Measurements from ENCODE around the gene PSORS1C2. TPM values are rescaled to one million over a fixed set of nuclear protein-coding genes. Genes with fewer than 3 reads are reported as not detected.

PSORS1C2 gene
- total and polyA plus RNA-seq, 4 donors: not detected

DNA sequence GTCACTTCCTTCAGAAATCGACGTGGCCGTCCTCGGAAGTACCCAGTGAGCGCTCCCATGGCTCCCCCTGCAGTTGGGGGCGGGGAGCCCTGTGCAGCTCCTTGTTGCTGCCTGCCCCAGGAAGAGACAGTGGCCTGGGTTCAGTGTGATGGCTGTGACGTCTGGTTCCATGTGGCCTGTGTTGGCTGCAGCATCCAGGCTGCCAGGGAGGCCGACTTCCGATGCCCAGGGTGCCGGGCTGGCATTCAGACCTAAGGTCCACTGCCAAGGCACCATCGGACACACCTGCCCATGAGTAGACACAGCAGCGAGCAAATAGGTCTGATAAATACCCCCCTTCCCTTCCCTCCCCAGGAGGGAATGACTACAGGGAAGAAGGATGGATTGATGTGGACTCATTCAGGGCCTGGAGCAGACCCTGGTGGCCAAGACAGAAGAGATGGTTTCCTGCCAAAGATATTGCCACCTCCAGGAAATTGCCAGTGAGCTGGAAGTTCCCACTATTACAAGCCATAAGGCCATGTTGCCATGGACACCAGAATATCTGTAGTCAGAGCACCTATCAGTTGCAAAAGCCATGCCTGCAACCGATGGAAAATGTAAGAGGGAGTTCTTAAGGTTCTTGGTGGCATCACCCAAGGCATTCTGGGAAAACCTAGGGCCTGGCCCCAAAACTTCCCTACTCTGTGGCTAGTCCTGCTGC lies 23.7 kb upstream of the PSORS1C2 start:
- Histone ChIP-seq H3K9ac (ENCODE audit: low read depth in 1 of 2, low read length in 2 of 2) (no peak overlapping the region), H3K4me3 (ENCODE audit: low read depth in 1 of 3, low read length in 3 of 3) (no peak overlapping the region), H3K27ac (ENCODE audit: low read depth in 1 of 2, low read length in 2 of 2) (no peak overlapping the region), H3K36me3 (ENCODE audit: control insufficient read depth in 4 of 4, insufficient read depth in 3 of 4, low read depth in 1 of 4, low read length in 3 of 4) (no peaks in the 10 kb centered on the region), H3K4me1 (ENCODE audit: control insufficient read depth in 4 of 4, insufficient read depth in 4 of 4, low read length in 3 of 4) (peaks cover 3 to 11% (median 8%) of the 10 kb centered on the region in 4 donors), H3K9me3 (ENCODE audit: control insufficient read depth in 4 of 4, low read length in 3 of 4) (no peaks in the 10 kb centered on the region), H3K27me3 (ENCODE audit: control insufficient read depth in 4 of 4, insufficient read depth in 4 of 4, low read length in 3 of 4) (no peaks in the 10 kb centered on the region)
- DNase-seq (ENCODE audit: low spot score): no peak
- WGBS: 90% methylated on average over 13 of the region's 13 CpGs
- TF ChIP-seq FOXA2 (IDR thresholded peaks at IDR 0.05) (no peak), HNF4A (conservative IDR thresholded peaks at IDR 0.05) (no peak), SP1 (IDR thresholded peaks at IDR 0.05) (no peak), RXRA (IDR thresholded peaks at IDR 0.05) (no peak), RAD21 (IDR thresholded peaks at IDR 0.05) (no peak), EGR1 (IDR thresholded peaks at IDR 0.05; ENCODE audit: low read depth in 2 of 2) (no peak), YY1 (IDR thresholded peaks at IDR 0.05) (no peak), FOXA1 (IDR thresholded peaks at IDR 0.05) (no peak), GABPA (IDR thresholded peaks at IDR 0.05 in 1 of 2, conservative IDR thresholded peaks at IDR 0.05 in 1 of 2) (no peak), JUND (IDR thresholded peaks at IDR 0.05) (no peak)
- TF ChIP-seq, protein P1, sequence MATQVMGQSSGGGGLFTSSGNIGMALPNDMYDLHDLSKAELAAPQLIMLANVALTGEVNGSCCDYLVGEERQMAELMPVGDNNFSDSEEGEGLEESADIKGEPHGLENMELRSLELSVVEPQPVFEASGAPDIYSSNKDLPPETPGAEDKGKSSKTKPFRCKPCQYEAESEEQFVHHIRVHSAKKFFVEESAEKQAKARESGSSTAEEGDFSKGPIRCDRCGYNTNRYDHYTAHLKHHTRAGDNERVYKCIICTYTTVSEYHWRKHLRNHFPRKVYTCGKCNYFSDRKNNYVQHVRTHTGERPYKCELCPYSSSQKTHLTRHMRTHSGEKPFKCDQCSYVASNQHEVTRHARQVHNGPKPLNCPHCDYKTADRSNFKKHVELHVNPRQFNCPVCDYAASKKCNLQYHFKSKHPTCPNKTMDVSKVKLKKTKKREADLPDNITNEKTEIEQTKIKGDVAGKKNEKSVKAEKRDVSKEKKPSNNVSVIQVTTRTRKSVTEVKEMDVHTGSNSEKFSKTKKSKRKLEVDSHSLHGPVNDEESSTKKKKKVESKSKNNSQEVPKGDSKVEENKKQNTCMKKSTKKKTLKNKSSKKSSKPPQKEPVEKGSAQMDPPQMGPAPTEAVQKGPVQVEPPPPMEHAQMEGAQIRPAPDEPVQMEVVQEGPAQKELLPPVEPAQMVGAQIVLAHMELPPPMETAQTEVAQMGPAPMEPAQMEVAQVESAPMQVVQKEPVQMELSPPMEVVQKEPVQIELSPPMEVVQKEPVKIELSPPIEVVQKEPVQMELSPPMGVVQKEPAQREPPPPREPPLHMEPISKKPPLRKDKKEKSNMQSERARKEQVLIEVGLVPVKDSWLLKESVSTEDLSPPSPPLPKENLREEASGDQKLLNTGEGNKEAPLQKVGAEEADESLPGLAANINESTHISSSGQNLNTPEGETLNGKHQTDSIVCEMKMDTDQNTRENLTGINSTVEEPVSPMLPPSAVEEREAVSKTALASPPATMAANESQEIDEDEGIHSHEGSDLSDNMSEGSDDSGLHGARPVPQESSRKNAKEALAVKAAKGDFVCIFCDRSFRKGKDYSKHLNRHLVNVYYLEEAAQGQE (IDR thresholded peaks at IDR 0.05): no peak
- TF ChIP-seq, protein P2, sequence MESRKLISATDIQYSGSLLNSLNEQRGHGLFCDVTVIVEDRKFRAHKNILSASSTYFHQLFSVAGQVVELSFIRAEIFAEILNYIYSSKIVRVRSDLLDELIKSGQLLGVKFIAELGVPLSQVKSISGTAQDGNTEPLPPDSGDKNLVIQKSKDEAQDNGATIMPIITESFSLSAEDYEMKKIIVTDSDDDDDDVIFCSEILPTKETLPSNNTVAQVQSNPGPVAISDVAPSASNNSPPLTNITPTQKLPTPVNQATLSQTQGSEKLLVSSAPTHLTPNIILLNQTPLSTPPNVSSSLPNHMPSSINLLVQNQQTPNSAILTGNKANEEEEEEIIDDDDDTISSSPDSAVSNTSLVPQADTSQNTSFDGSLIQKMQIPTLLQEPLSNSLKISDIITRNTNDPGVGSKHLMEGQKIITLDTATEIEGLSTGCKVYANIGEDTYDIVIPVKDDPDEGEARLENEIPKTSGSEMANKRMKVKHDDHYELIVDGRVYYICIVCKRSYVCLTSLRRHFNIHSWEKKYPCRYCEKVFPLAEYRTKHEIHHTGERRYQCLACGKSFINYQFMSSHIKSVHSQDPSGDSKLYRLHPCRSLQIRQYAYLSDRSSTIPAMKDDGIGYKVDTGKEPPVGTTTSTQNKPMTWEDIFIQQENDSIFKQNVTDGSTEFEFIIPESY (IDR thresholded peaks at IDR 0.05): no peak
- TF ChIP-seq, protein P3, sequence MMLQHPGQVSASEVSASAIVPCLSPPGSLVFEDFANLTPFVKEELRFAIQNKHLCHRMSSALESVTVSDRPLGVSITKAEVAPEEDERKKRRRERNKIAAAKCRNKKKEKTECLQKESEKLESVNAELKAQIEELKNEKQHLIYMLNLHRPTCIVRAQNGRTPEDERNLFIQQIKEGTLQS (IDR thresholded peaks at IDR 0.05): no peak
- TF ChIP-seq, protein P4, sequence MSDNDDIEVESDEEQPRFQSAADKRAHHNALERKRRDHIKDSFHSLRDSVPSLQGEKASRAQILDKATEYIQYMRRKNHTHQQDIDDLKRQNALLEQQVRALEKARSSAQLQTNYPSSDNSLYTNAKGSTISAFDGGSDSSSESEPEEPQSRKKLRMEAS (IDR thresholded peaks at IDR 0.05): no peak
- TF ChIP-seq, protein P5, sequence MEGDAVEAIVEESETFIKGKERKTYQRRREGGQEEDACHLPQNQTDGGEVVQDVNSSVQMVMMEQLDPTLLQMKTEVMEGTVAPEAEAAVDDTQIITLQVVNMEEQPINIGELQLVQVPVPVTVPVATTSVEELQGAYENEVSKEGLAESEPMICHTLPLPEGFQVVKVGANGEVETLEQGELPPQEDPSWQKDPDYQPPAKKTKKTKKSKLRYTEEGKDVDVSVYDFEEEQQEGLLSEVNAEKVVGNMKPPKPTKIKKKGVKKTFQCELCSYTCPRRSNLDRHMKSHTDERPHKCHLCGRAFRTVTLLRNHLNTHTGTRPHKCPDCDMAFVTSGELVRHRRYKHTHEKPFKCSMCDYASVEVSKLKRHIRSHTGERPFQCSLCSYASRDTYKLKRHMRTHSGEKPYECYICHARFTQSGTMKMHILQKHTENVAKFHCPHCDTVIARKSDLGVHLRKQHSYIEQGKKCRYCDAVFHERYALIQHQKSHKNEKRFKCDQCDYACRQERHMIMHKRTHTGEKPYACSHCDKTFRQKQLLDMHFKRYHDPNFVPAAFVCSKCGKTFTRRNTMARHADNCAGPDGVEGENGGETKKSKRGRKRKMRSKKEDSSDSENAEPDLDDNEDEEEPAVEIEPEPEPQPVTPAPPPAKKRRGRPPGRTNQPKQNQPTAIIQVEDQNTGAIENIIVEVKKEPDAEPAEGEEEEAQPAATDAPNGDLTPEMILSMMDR (IDR thresholded peaks at IDR 0.05; ENCODE audit: low read depth, low read length, missing input control): no peak

Measured in liver (tissue), 9 donors.